ENCODE data around the gene SFRP4.
A peak's percentile ranks its signal among the peaks of the same experiment; 100 is the strongest.
"Not testable (repeated sequence)": the region's sequence is repeated elsewhere in the genome, so short reads cannot be mapped to it uniquely, and the experiment has no call there.

Gene SFRP4

DNA sequence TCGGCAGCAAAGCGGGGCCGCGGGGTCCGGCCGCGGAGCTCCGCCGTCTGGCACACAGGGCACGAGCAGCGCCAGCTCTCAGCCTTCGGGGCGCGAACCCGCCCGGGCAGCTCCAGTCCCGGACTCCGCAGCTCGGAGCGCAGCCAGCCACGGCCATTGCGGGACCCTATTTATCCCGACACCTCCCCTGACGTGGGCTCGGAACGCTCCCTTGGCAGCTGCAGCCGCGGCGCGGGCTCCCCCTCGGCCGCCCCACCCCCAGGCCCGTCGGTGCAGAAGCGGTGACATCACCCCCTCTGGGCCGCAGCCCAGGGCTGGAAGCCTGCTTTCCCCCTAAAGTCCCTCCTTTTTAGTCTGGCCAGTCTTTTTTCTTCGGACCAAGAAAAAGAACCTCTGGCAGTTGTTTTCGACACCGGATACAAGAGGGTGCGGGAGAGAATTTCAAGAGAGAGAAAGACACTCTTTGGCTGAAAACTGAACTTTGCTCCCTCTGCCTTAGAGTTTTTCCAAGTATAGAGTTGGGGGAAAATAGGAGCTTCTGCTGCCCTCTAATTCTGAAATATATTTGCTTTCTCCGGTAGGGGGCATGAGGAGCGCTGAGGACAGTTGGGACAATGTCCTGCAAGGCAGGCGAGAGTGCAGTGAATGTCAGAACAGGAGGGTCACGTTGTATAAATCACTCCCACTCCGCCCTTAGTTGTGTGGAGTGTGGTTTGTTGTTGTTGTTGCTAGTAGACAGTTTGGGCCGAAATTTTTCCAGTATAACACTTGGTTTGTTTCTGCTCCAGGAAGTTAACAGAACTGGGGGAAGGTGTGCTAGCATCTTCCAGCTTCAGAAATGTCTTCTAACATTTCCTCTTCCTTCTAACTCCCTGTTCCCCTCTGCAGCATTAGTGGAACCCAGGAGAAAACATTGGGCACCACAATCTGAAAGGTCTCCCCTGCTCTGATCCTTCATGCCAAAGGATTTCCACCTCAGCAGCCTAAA is at the start of gene SFRP4:
TSS of gene SFRP4 (minus strand) at position 145 of the 988 bp plus-strand sequence. CDS start 280 bp downstream, outside the sequence.
- DNase-seq (ENCODE audit: low spot score): peak; percentile 47

DNA sequence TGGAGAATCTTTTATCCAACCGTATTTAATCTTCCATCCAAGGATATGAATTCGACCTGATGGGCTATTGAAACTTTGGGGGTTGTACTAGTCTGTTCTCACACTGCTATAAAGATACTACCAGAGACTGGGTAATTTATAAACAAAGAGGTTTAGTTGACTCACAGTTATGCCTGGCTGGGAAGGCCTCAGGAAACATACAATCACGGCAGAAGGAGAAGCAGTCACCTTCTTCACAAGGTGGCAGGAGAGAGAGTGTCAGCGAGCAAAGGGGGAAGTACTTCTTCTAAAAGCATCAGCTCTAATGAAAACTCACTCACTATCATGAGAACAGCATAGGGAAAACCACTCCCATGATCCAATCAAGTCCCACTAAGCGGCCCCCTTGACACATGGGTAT is 47.6 kb upstream of the SFRP4 start:
- no peak for DNase-seq (ENCODE audit: low spot score)

- no peak for DNase-seq (ENCODE audit: low spot score)
Measured at GRCh38 chr7:37961251-37961650, 44.6 kb upstream of the SFRP4 start.

DNA sequence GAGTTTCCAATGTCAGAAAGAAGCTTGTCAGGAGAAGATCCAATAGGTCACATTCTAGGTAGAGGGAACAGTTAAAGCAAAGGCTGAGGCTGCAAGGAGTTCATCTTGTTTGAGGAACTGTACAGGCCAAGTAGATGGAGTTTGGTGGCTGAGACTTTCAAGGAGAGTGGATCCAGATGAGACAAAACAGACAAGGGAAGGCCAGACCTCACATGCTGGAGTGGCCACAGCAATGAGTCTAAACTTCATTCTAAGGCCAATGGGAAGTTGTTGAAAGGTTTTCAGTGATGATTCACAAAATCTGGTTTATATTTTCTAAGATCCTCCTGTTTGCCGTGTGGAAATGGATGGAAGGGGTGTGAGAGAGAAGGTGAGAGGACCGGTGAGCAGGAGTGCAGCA is 43.9 kb upstream of the SFRP4 start:
- DNase-seq (ENCODE audit: low spot score): no peak

- DNase-seq (ENCODE audit: low spot score): no peak
Measured at GRCh38 chr7:37957221-37957970, 40.8 kb upstream of the SFRP4 start.

DNA sequence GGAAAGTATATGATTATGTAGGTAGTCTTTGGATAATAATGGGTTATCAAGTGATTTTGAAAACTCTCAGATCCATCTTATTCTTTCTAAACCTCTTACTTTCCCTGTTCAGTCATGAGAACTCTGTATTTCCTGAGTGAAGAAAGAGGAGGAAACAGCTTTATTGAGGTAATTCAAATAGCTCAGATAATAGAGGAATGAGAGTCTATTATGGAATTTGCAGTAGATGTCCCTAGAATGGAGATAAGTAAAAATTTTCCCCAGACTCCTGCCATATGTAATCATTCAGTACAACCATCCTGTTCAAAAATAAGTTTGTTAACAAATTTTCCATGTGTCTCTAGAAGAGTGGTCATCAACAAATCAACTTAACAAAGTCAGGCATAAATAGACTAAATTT is 40.2 kb upstream of the SFRP4 start:
- DNase-seq (ENCODE audit: low spot score): no peak

- DNase-seq (ENCODE audit: low spot score): not testable (repeated sequence)
Measured at GRCh38 chr7:37954217-37954616, 37.6 kb upstream of the SFRP4 start.

- no peak for DNase-seq (ENCODE audit: low spot score)
Measured at GRCh38 chr7:37952240-37952639, 35.6 kb upstream of the SFRP4 start.

DNA sequence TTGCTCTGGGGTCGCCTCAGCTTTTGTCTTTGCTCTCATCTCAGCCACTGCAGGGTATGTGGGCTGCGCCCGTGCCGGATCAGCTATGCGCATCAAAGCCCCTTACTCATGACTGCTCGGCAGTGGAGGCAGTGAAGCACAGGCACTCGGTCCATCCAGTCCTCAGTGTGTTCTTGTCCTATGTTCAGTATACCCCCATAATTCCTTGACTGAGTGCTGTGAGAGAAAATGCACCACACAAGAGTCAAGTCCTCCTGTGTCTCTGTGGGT is 31.3 kb upstream of the SFRP4 start:
- no peak for DNase-seq (ENCODE audit: low spot score)

DNA sequence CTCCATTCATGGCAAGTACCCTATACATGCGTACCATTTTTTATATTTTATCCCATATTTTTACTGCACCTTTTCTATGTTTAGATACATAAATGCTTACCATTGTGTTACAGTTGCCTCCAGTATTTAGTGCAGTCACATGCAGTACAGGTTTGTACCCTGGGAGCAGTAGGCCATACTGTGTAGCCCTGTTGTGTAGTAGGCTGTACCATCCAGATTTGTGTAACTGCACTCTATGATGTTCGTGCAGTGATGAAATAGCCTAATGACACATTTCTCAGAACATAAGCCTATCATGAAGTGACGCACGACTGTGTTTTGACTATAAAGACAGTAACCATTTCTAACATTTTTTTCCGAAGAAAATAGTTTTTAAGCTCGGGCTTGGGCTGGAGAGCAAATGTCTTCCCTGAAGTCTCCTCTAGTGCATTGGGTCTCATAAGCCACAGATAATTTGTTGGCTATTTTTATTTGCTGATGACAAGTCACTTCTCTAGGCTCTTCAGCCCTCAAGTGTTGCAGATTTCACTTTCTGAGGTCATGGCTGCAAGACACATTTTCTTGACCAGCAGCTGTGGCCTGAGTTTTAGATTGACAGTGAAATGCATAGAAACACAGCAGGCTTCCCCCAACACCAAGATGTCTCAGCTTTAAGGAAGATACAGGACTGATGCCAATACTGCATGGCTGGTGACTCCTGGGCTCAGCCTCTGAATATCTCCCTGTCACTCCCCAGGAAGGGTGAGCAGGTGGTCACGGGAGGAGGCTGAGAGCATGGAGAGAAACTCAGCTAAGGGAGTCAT is 30.7 kb upstream of the SFRP4 start:
- no peak for DNase-seq (ENCODE audit: low spot score)

- DNase-seq (ENCODE audit: low spot score): no peak
Measured at GRCh38 chr7:37945336-37945735, 28.7 kb upstream of the SFRP4 start.

DNA sequence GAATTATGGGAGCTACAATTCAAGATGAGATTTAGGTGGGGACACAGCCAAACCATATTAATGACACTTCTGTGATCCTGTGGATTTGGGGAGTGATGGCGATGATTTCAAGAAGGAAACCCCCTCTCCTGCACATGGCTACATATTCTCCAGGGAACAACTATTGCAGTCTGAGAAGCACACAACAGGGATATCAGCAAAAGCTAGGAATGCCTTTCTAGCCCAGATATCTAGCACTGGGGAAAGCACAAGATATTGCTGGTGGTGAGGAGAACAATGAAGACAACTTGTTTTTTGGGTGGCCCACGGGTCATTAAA is 28.1 kb upstream of the SFRP4 start:
- DNase-seq (ENCODE audit: low spot score): no peak

GRCh38 chr7:37943905-37944736 is 27.5 kb upstream of the SFRP4 start:
- DNase-seq (ENCODE audit: low spot score): no peak

DNA sequence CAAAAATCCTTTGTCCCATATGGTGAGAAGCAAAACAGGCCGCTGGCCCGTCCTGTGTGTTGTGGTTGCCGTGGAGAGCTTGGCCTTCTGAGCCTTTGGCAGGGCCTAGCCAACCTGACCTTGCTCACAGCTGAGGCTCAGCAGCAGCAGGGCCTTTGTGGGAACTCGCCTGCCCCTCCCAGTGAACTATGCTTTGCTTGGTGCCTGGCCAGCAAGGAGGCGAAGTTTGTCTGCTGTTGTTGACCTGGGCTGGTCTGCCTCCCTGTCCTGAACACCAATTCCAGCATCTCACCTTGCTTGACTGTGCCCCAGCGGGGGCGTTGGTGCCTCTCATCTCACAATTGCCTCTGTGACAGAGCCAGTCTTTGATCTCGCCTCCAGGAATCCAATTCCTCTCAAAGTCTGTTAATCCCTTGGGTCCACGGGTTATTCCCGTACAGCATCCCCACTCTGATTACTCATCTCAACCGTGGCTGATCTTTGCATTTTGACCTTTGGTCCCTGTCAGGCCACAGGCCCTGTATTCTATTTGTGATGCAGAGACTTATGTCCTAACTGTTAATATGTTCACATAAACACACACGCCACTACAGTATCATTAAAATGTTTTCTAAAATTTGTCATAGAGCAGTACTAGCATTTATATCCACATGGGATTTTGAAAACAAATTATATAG is 26.5 kb upstream of the SFRP4 start:
- DNase-seq (ENCODE audit: low spot score): no peak

DNA sequence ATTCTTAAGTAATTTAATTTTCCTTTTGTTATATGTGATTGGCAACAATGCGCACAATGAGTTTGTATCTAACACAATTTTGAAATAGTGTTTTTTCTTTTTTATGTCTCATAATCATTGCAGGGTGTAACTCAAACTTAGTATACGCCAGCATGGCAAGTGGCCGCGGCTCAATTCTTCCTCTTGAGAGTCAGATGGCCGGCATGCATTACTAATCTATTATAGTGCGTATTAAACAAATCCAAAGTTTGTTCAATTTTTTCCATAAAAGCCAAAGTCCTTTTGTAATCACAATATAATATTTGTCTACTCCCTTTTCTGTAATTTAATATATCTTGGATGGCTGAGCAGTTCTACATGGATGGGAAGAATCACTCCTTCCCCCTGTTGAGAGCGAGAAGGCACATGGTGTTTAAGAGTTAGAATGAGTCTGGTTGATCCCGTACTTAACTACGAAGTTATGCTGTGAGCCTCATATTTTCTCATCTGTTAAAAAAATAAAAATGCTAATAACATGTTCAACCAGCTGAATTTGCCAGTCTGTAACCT is 16.5 kb upstream of the SFRP4 start:
- no peak for DNase-seq (ENCODE audit: low spot score)

GRCh38 chr7:37932543-37932942 is 15.9 kb upstream of the SFRP4 start:
- no peak for DNase-seq (ENCODE audit: low spot score)

GRCh38 chr7:37930226-37930948 is 13.8 kb upstream of the SFRP4 start:
- DNase-seq (ENCODE audit: low spot score): no peak

- DNase-seq (ENCODE audit: low spot score): no peak
Measured at GRCh38 chr7:37928878-37929277, 12.3 kb upstream of the SFRP4 start.

DNA sequence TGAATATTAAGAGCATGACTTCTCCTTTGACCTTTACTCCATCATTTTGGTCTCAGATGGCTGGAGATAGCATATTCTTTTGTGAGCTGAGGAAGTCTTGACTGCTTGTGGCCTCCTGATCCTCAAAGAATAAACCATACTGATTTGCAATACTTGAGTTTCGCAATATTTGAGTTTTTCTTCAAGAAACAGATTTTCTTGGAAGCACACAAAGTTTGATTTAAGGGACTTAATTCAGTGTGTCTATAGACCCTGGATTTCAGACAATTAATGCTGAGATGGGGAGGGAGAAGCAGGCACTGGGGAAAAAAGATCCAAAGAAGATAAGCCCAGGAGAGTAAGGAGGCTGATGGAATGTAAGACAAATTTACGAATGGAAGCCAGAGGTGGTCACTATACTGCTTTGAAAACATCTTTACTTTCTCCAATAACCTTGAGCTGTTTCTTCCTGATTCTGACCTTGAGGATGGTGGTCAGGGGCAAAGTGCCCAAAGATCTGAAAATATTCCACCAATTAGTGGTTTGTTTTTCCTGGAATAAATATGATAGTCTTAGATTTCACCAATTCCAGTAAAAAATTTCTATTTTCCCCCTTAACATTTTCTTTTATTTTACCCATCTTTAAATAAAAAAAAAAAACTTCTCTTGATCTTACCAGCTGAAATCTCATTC is 11.3 kb upstream of the SFRP4 start:
- DNase-seq (ENCODE audit: low spot score): no peak

DNA sequence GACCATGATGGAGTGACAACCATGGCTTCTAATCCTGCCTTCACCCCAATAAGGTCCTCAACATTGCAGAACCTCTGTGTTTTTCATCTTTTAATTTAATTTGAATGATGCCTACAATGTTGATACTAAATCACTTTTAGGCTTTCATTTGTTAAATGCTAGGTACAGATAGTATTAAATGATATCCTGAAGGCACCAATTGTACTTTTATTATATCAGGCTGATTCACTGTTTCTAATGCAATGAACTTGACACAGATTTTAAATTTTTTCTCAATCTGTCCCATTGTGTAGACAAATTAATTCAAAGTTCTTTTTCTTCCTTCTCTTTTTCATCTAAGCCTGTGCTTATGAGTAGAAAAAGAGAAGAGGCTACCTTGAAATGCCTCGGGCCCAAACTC is 9.0 kb upstream of the SFRP4 start:
- no peak for DNase-seq (ENCODE audit: low spot score)

Data from hematopoietic multipotent progenitor cell treated with erythropoietin and hydrocortisone succinate and interleukin-3 and kit ligand, for 17 days (in vitro differentiated cells).